Natural killer cell treated with Interleukin-12 subunit alpha and Interleukin-12 subunit beta and Interleukin-15 and Interleukin-18, amount 100 ng/mL, for 72 hours (primary cell): ENCODE results near the gene ERRFI1. TPM values are rescaled to one million over a fixed set of nuclear protein-coding genes. Genes with fewer than 3 reads are reported as not detected.

Experiments
- ATAC-seq, 2 donors: fragments of 150-1000 bp; cut with Tn5 transposase in 1 of 2; sonication (Bioruptor Pico), chemical (Tn5 transposase) in 1 of 2; 2 replicates each; pipeline ENCODE4 v1.10.0; 2021
- DNase-seq: peaks from one replicate; pipeline ENCODE4 v3.0.0; 2022; ENCODE audit warnings: low spot score
- H3K27ac Mint-ChIP-seq, 2 donors: 1 replicate in 1 of 2; 2 replicates in 1 of 2; pipeline ENCODE4 v1.8.0; 2022; ENCODE audit warnings: mixed read lengths in 2 of 2, mild to moderate bottlenecking in 1 of 2, moderate library complexity in 1 of 2
- H3K27me3 Mint-ChIP-seq, 2 donors: 1 replicate in 1 of 2; 2 replicates in 1 of 2; pipeline ENCODE4 v1.8.0; 2022; ENCODE audit warnings: mixed read lengths in 2 of 2
- H3K36me3 Mint-ChIP-seq: one replicate; pipeline ENCODE4 v1.8.0; 2022; ENCODE audit warnings: mixed read lengths
- H3K4me1 Mint-ChIP-seq, 2 donors: 1 replicate in 1 of 2; 2 replicates in 1 of 2; pipeline ENCODE4 v1.8.0; 2022; ENCODE audit warnings: low read depth in 2 of 2, mixed read lengths in 2 of 2, mild to moderate bottlenecking in 1 of 2
- H3K4me3 Mint-ChIP-seq: one replicate; pipeline ENCODE4 v1.8.0; 2022; ENCODE audit warnings: mixed read lengths
- H3K9me3 Mint-ChIP-seq: 2 replicates; pipeline ENCODE4 v1.8.0; 2022; ENCODE audit warnings: mixed read lengths
- total RNA-seq, 2 donors: library from RNA; stranded (reverse); gene quantifications; one replicate each; pipeline ENCODE4 v1.2.3, GENCODE V29; 2022

The ERRFI1 gene
- total RNA-seq, 2 donors from 2014 or later: 3.5 to 6.3 TPM

GRCh38 chr1:8011016-8011415 is 15.1 kb downstream of the ERRFI1 start:
- Mint-ChIP-seq H3K27ac (no peak overlapping the region), H3K4me3 (no peak overlapping the region), H3K4me1 (peaks cover 0 to 5% of the 10 kb centered on the region in 2 donors), H3K27me3 (peaks cover 0 to 3% of the 10 kb centered on the region in 2 donors), H3K36me3 (no peaks in the 10 kb centered on the region), H3K9me3 (no peaks in the 10 kb centered on the region)
- DNase-seq (no peak), ATAC-seq (no peak)

DNA sequence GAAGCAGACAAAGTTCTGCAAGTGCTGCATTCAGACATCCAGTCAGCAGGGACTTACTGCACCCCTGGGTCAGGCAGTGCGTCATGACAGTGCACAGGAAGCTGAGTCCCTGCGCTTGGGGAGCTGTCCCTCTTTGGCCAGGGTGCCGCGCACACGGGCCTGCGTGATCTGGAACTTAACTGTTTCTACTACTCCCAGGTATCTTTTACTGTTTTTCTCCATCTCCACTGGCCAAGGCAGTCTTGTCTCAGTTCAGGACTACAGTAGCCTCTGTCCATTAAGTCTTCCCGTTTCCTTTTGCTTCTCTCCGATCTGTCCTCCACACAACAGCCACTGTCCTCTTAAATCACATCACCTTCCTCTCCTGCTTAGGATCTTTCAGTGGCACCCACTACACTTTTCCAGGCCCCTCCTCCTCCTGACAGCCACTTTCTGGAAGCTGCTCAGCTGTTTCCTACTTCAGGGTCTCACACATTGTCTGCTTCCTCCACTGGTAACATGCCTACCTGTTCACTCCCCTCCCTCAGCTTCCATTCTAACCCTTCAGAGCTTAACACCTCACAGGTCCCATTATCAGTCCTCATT is 15.9 kb downstream of the ERRFI1 start:
- Mint-ChIP-seq H3K27me3 (no peaks in the 10 kb centered on the region), H3K4me3 (no peak overlapping the region), H3K4me1 (peaks cover 0 to 2% of the 10 kb centered on the region in 2 donors), H3K27ac (no peak overlapping the region), H3K9me3 (no peaks in the 10 kb centered on the region), H3K36me3 (no peaks in the 10 kb centered on the region)
- ATAC-seq: no peak
- no peak for DNase-seq

DNA sequence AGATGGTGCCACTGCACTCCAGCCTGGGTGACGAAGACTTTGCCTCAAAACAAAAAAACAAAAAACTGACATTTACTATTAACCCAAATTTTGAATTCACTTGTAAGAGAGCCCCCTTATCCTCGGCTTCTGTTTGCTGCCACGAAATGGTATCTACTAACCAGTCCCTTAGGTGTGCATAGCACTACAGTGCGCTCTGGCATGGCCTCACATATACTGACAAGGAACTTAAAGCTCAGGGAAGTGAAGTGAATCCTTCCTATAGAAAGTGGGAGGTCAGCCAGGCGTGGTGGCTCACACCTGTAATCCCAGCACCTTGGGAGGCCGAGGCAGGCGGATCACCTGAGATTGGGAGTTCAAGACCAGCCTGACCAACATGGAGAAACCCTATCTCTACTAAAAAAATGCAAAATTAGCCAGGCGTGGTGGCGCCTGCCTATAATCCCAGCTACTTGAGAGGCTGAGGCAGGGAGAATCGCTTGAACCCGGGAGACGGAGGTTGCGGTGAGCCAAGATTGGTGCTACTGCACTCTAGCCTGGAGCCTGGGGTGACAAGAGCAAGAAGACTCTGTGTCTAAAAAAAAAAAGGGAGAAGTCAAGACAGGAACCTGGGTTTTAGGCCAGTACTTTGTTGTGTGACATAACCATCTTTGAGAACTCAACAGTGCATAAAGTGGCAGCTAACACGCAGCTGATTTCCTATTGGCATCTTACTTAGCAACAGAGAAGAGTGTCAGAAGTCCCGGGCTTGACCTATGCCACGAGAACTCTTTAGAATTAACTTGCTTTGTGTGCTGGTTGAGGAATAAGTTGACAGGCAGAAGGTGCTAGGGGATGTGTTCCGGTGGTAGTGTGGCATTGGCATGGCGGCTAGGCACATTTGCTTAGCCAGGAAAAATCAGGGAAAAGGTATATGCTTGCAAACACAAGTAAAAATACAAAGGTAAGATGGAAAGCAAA is 16.8 kb downstream of the ERRFI1 start:
- Mint-ChIP-seq H3K27ac (no peak overlapping the region), H3K4me3 (no peak overlapping the region), H3K27me3 (no peaks in the 10 kb centered on the region), H3K36me3 (no peaks in the 10 kb centered on the region), H3K4me1 (no peaks in the 10 kb centered on the region), H3K9me3 (no peaks in the 10 kb centered on the region)
- ATAC-seq: no peak
- DNase-seq: no peak

DNA sequence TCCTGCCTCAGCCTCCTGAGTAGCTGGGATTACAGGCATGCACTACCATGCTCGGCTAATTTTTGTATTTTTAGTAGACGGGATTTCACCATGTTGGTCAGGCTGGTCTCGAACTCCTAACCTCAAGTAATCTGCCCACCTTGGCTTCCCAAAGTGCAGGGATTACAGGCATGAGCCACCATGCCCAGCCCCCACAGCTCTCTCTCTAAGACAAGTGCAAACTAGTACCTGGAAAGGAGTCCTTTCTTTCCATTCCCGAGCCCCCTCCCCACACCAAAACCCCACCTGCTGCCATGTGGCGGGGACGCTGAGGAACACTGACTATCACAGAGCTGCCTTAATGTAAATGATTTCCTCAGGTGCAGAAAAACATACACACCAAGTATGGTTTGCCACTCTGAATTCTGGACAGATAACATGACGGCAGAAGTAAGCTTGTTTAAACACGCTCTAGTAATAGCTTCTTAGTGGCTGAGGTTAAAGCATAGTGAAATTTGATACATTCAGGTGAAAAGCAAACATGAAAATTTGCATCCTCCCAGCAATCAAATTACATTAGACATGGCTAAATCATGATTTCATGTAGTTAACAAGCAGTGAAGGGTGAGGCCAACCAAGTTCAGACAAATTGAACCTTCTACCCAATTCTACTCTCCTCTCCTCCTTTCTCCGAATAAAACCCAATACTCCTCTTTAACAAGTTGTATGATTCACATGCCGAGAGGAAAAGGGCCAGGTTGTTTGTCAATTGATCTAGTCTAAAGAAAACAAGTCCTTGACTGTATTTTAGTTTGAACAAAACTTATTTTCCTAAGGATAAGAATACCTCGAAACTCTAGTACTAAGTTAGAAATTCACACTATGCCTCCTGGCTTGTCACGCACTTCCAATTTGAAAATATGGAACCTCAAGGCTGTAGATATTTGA is 19.8 kb downstream of the ERRFI1 start:
- no peaks in the 10 kb centered on the region for H3K36me3 Mint-ChIP-seq
- no peak overlapping the region for H3K27ac Mint-ChIP-seq
- DNase-seq: no peak
- ATAC-seq: no peak
- no peaks in the 10 kb centered on the region for H3K9me3 Mint-ChIP-seq
- no peaks in the 10 kb centered on the region for H3K4me1 Mint-ChIP-seq
- H3K4me3 Mint-ChIP-seq: no peak overlapping the region
- no peaks in the 10 kb centered on the region for H3K27me3 Mint-ChIP-seq

DNA sequence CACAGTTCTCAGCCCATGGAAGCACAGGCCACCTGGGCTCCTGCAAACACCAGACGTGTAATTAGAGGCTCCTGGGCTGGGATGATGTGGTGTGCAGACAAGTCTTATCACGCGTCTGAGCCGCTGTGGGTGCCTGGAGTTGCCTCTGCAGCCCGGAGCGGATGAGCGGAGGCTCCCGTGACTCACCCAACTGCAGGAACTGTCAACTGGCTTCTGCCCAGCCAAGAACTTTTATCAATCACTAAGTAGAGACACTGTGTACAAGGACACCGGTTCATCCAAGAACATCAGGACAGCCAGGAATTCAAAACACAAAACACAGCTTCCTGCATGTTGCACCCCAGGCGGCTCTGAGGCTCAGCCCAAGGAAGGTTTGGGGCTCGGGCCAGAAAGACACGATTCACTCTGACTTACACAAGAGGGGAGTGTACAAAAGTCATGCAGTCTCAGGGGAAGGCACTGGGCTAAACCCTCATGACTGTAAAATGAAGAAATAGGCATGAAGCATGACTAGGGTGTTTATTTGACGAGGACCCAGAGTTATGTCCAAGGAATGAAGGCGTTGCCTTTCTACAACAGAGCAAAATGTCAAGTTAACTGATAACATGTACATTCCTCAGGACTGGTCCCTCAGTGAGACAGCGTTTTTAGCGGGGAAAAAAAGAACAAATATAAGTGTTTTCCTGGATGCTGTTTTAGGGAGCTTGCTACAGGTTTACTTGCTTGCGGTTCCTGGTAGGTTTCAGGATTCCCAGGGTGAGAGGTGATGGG is 21.1 kb downstream of the ERRFI1 start:
- H3K27ac Mint-ChIP-seq: no peak overlapping the region
- DNase-seq: no peak
- no peak for ATAC-seq
- H3K9me3 Mint-ChIP-seq: no peaks in the 10 kb centered on the region
- H3K4me3 Mint-ChIP-seq: no peak overlapping the region
- no peaks in the 10 kb centered on the region for H3K4me1 Mint-ChIP-seq
- H3K36me3 Mint-ChIP-seq: no peaks in the 10 kb centered on the region
- no peaks in the 10 kb centered on the region for H3K27me3 Mint-ChIP-seq

- no peaks in the 10 kb centered on the region for H3K36me3 Mint-ChIP-seq
- H3K9me3 Mint-ChIP-seq: no peaks in the 10 kb centered on the region
- DNase-seq (no peak), ATAC-seq (no peak)
- no peak overlapping the region for H3K4me3 Mint-ChIP-seq
- H3K27ac Mint-ChIP-seq: no peak overlapping the region
- H3K27me3 Mint-ChIP-seq: no peaks in the 10 kb centered on the region
- H3K4me1 Mint-ChIP-seq: no peaks in the 10 kb centered on the region
Measured at GRCh38 chr1:8004113-8004802, 21.9 kb downstream of the ERRFI1 start.

DNA sequence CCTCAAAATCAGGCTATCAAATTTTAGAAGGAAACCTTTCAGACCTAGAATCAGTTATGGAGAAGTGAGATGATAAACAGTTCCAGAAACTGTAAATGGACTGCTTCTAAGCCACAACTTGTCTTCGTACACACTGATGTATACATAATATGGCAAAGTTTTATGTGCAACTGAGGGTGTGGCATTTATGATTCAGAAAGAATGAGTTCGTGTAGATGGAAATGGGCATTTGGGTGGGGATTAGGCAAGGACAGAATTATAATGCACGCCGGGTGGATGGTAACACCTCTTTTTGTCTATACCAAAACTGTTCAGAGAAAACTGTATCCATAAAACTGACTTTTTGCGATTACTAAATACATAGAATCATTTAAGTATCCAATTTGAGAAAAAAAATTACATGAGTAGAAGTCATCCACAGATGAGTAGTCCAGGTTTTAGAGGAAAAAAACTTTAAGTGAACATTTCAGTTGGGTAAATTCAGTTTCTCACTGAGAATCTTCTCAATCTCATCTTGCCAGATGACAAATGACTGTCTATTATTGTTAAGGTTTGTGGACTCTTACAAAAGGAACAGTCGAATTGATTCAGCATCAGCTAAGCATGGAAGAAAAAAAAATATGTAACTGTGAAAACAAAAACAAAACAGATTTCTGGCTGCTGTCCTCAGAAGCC is 22.5 kb downstream of the ERRFI1 start:
- H3K4me3 Mint-ChIP-seq: no peak overlapping the region
- DNase-seq: no peak

GRCh38 chr1:8002921-8003320 is 23.2 kb downstream of the ERRFI1 start:
- ATAC-seq: no peak

More for the DNA sequence above, 22.5 kb downstream of the ERRFI1 start:
- H3K4me1 Mint-ChIP-seq: no peaks in the 10 kb centered on the region
- H3K9me3 Mint-ChIP-seq: no peaks in the 10 kb centered on the region
- H3K27me3 Mint-ChIP-seq: no peaks in the 10 kb centered on the region
- ATAC-seq: no peak
- H3K36me3 Mint-ChIP-seq: no peaks in the 10 kb centered on the region
- no peak overlapping the region for H3K27ac Mint-ChIP-seq

GRCh38 chr1:8002329-8002910 is 23.7 kb downstream of the ERRFI1 start:
- no peak for ATAC-seq
- no peak overlapping the region for H3K27ac Mint-ChIP-seq

More at GRCh38 chr1:8002921-8003320, 23.2 kb downstream of the ERRFI1 start:
- Mint-ChIP-seq H3K9me3 (no peaks in the 10 kb centered on the region), H3K4me3 (no peak overlapping the region), H3K27me3 (no peaks in the 10 kb centered on the region), H3K36me3 (no peaks in the 10 kb centered on the region), H3K27ac (no peak overlapping the region), H3K4me1 (no peaks in the 10 kb centered on the region)
- DNase-seq: no peak

GRCh38 chr1:7995437-7995836 is 30.7 kb downstream of the ERRFI1 start:
- Mint-ChIP-seq H3K4me1 (peaks cover 8 to 21% of the 10 kb centered on the region in 2 donors), H3K27ac (no peak overlapping the region), H3K27me3 (no peaks in the 10 kb centered on the region), H3K9me3 (no peaks in the 10 kb centered on the region), H3K36me3 (peaks cover 13% of the 10 kb centered on the region), H3K4me3 (no peak overlapping the region)
- no peak for ATAC-seq
- DNase-seq: no peak

More at GRCh38 chr1:8002329-8002910, 23.7 kb downstream of the ERRFI1 start:
- Mint-ChIP-seq H3K9me3 (no peaks in the 10 kb centered on the region), H3K27me3 (no peaks in the 10 kb centered on the region), H3K4me1 (no peaks in the 10 kb centered on the region), H3K36me3 (no peaks in the 10 kb centered on the region), H3K4me3 (no peak overlapping the region)
- DNase-seq: no peak

DNA sequence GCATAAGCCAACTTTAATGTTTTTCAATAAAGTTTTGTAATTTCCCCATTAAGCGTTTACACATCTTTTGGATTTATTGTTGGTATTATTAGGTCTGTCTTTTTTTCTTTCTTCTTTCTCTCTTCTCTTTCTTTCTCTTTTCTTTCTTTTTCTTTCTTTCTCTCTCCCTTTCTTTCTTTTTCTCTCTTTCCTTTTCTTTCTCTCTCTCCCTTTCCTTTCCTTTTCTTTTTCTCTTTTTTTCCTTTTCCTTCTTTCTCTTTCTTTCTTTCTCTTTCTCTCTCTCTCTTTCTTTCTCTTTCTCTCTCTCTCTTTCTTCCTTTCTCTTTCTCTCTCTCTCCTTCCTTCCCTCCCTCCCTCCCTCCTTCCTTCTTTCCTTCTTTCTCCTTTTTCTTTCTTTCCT is 31.3 kb downstream of the ERRFI1 start:
- Mint-ChIP-seq H3K4me3 (peak overlapping the region; percentile 21), H3K27ac (peak overlapping the region; percentile 3 to 22), H3K9me3 (peaks cover 6% of the 10 kb centered on the region), H3K4me1 (peaks cover 14 to 27% of the 10 kb centered on the region in 2 donors), H3K27me3 (no peaks in the 10 kb centered on the region), H3K36me3 (peaks cover 19% of the 10 kb centered on the region)
- ATAC-seq (no peak), DNase-seq (no peak)
